Osteoblast (primary cell): ENCODE measurements around the gene ERMARD. TPM values are rescaled to one million over a fixed set of nuclear protein-coding genes. Genes with fewer than 3 reads are reported as not detected.

ENCODE experiments used
- DNase-seq: peaks from one replicate; pipeline ENCODE4 v3.0.0; 2011; ENCODE audit warnings: low spot score, mixed read lengths; ENCODE audit not compliant: insufficient read length; ENCODE audit errors: missing footprints
- H2AFZ ChIP-seq: 2 replicates; pipeline ENCODE4 v1.6.0; 2011; ENCODE audit warnings: mild to moderate bottlenecking, low read length
- H3K27ac ChIP-seq: 2 replicates; pipeline ENCODE4 v1.5.1; 2011; ENCODE audit warnings: mild to moderate bottlenecking, low read depth, low read length, moderate library complexity
- H3K27me3 ChIP-seq: 2 replicates; pipeline ENCODE4 v1.6.0; 2012; ENCODE audit warnings: mild to moderate bottlenecking, control low read depth, inconsistent platforms, low read length, moderate library complexity; ENCODE audit not compliant: insufficient read depth
- H3K36me3 ChIP-seq: 2 replicates; pipeline ENCODE4 v1.5.1; 2011; ENCODE audit warnings: mild to moderate bottlenecking, low read length, control low read depth, moderate library complexity; ENCODE audit not compliant: insufficient read depth
- H3K4me1 ChIP-seq: 2 replicates; pipeline ENCODE4 v1.5.1; 2011; ENCODE audit warnings: mild to moderate bottlenecking, low read length, control low read depth, moderate library complexity; ENCODE audit not compliant: insufficient read depth
- H3K4me2 ChIP-seq: 2 replicates; pipeline ENCODE4 v1.6.0; 2011; ENCODE audit warnings: mild to moderate bottlenecking, low read length; ENCODE audit not compliant: insufficient read depth
- H3K4me3 ChIP-seq: fragments of 200-600 bp; sonication (generic); 3 replicates; pipeline ENCODE4 v1.5.1; 2012; ENCODE audit warnings: mild to moderate bottlenecking, low read length, inconsistent platforms; ENCODE audit not compliant: insufficient read depth
- H3K79me2 ChIP-seq: 2 replicates; pipeline ENCODE4 v1.6.0; 2012; ENCODE audit warnings: mild to moderate bottlenecking, low read length, control low read depth, inconsistent platforms; ENCODE audit not compliant: insufficient read depth
- H3K9me3 ChIP-seq: 2 replicates; pipeline ENCODE4 v1.5.1; 2011; ENCODE audit warnings: low read depth, low read length, control low read depth
- H4K20me1 ChIP-seq: 2 replicates; pipeline ENCODE4 v1.6.0; 2012; ENCODE audit warnings: mild to moderate bottlenecking, low read length, control low read depth; ENCODE audit not compliant: insufficient read depth
- CTCF ChIP-seq: IDR thresholded peaks from 2 replicates; pipeline ENCODE4 v1.5.1; 2011; ENCODE audit warnings: mild to moderate bottlenecking, low read depth, low read length, moderate library complexity; ENCODE audit errors: extremely low read depth
- total RNA-seq: library from RNA; depleted of rRNA; stranded (reverse); fragments of >200 nt; gene quantifications from 2 replicates; pipeline ENCODE4 v1.2.3, GENCODE V29; 2012

ERMARD gene
- total RNA-seq, 1 donor: 21.4 TPM

- peaks cover 7% of the 10 kb centered on the region for H3K4me1 ChIP-seq
- no peak overlapping the region for H2AFZ ChIP-seq
- H3K9me3 ChIP-seq: no peaks in the 10 kb centered on the region
- no peak overlapping the region for H3K4me2 ChIP-seq
- no peaks in the 10 kb centered on the region for H3K79me2 ChIP-seq
- H3K27ac ChIP-seq: no peak overlapping the region
- TF ChIP-seq CTCF: no peak
- H4K20me1 ChIP-seq: no peaks in the 10 kb centered on the region
- no peaks in the 10 kb centered on the region for H3K36me3 ChIP-seq
- no peak for DNase-seq
- no peak overlapping the region for H3K4me3 ChIP-seq
- no peaks in the 10 kb centered on the region for H3K27me3 ChIP-seq
Observed at GRCh38 chr6:169798764-169799473, 47.5 kb downstream of the ERMARD start.

GRCh38 chr6:169799474-169799926 is 48.1 kb downstream of the ERMARD start:
- no peaks in the 10 kb centered on the region for H3K27me3 ChIP-seq
- H3K9me3 ChIP-seq: no peaks in the 10 kb centered on the region
- DNase-seq: no peak
- H2AFZ ChIP-seq: no peak overlapping the region
- no peak overlapping the region for H3K4me3 ChIP-seq
- peaks cover 7% of the 10 kb centered on the region for H3K4me1 ChIP-seq
- no peak for TF ChIP-seq CTCF
- no peak overlapping the region for H3K4me2 ChIP-seq
- H3K36me3 ChIP-seq: no peaks in the 10 kb centered on the region
- H3K27ac ChIP-seq: no peak overlapping the region
- H4K20me1 ChIP-seq: no peaks in the 10 kb centered on the region
- no peaks in the 10 kb centered on the region for H3K79me2 ChIP-seq

- H4K20me1 ChIP-seq: no peaks in the 10 kb centered on the region
- H3K27me3 ChIP-seq: no peaks in the 10 kb centered on the region
- H3K79me2 ChIP-seq: no peaks in the 10 kb centered on the region
- peaks cover 7% of the 10 kb centered on the region for H3K4me1 ChIP-seq
- H2AFZ ChIP-seq: no peak overlapping the region
- H3K9me3 ChIP-seq: no peaks in the 10 kb centered on the region
- no peak overlapping the region for H3K4me3 ChIP-seq
- H3K36me3 ChIP-seq: no peaks in the 10 kb centered on the region
- no peak overlapping the region for H3K27ac ChIP-seq
- DNase-seq: no peak
- no peak for TF ChIP-seq CTCF
- H3K4me2 ChIP-seq: no peak overlapping the region
Observed at GRCh38 chr6:169800116-169800667, 48.8 kb downstream of the ERMARD start.

- no peaks in the 10 kb centered on the region for H3K79me2 ChIP-seq
- H4K20me1 ChIP-seq: no peaks in the 10 kb centered on the region
- DNase-seq: peak; percentile 95
- no peak for TF ChIP-seq CTCF
- H3K4me3 ChIP-seq: no peak overlapping the region
- no peak overlapping the region for H3K4me2 ChIP-seq
- H3K36me3 ChIP-seq: no peaks in the 10 kb centered on the region
- no peaks in the 10 kb centered on the region for H3K27me3 ChIP-seq
- peaks cover 7% of the 10 kb centered on the region for H3K4me1 ChIP-seq
- H3K27ac ChIP-seq: no peak overlapping the region
- no peaks in the 10 kb centered on the region for H3K9me3 ChIP-seq
- no peak overlapping the region for H2AFZ ChIP-seq
Observed at GRCh38 chr6:169800668-169801395, 49.4 kb downstream of the ERMARD start.
